Islet of Langerhans (tissue), 1 donor: Measurements from ENCODE around the gene ADNP2.

ENCODE experiments used
- FAIRE-seq: peaks from one replicate; lab custom pipeline; 2011; peaks lifted over from hg19 to GRCh38; lab: Jason Lieb, UNC

Gene ADNP2, protein sequence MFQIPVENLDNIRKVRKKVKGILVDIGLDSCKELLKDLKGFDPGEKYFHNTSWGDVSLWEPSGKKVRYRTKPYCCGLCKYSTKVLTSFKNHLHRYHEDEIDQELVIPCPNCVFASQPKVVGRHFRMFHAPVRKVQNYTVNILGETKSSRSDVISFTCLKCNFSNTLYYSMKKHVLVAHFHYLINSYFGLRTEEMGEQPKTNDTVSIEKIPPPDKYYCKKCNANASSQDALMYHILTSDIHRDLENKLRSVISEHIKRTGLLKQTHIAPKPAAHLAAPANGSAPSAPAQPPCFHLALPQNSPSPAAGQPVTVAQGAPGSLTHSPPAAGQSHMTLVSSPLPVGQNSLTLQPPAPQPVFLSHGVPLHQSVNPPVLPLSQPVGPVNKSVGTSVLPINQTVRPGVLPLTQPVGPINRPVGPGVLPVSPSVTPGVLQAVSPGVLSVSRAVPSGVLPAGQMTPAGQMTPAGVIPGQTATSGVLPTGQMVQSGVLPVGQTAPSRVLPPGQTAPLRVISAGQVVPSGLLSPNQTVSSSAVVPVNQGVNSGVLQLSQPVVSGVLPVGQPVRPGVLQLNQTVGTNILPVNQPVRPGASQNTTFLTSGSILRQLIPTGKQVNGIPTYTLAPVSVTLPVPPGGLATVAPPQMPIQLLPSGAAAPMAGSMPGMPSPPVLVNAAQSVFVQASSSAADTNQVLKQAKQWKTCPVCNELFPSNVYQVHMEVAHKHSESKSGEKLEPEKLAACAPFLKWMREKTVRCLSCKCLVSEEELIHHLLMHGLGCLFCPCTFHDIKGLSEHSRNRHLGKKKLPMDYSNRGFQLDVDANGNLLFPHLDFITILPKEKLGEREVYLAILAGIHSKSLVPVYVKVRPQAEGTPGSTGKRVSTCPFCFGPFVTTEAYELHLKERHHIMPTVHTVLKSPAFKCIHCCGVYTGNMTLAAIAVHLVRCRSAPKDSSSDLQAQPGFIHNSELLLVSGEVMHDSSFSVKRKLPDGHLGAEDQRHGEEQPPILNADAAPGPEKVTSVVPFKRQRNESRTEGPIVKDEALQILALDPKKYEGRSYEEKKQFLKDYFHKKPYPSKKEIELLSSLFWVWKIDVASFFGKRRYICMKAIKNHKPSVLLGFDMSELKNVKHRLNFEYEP

DNA sequence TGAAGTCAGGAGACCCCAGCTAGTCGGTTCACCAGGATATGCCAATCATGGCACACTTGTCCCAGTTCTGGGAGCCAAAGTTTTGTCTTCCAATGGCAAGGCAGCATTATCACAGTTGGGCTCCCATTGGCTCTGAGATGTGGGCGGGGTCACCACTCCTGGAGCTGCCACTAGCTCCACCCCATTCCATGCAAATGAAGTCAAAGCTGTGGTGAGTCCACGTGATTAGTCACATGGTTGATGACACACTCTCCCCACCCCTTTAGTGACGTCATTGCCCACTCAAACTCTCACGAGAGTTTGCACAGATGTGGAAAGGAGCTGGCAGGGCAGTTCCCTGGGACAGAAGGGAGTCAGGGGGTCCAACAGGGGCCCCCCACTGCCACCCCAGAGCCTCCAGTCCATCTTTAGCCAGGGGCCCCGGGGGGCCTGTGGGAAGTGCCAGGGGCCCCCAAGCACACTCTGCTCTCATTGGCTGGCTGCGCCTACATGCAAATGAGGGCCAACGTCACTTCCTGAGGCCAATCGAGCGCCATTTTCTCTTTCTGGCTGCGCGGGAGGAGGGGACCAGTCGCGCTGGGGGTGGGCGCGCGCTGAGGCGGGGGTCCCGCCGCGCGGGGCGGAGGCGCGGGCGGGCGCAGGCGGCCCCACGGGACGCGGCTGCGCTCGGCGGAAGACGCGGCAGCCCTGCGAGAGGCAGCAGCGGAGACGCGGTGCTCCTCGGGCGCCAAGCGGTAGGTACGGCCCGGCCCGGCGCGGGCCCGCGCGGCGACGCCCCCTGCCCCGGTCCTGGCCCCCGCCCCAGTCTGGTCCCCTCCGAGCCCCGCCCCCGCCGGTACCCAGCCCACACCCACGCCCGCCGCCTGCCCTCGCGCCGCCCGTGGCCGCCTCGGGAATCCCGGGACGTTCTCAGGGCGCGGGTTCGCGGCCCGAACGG lies at the start of gene ADNP2:
Gene ADNP2, plus strand, starts transcription at position 524 of the 937 bp plus-strand sequence. CDS start 8,281 bp downstream, outside the sequence.
- peak; percentile 71 for FAIRE-seq

DNA sequence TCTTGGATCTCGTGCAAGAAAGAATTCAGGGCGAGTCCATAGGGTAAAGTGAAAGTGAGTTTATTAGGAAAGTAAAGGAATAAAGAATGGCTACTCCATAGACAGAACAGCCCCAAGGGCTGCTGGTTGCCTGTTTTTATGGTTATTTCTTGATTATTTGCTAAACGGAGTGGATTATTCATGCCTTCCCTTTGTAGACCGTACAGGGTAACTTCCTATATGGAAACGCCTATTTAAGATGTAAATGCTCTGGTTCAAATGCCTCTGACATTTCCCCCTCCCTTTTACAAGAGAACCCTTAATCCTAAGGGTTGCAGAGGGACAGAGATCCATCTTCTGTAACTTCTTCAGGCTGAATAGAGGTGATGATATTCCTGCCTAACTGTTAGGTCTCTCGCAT lies 49.1 kb upstream of the ADNP2 start:
- no peak for FAIRE-seq

DNA sequence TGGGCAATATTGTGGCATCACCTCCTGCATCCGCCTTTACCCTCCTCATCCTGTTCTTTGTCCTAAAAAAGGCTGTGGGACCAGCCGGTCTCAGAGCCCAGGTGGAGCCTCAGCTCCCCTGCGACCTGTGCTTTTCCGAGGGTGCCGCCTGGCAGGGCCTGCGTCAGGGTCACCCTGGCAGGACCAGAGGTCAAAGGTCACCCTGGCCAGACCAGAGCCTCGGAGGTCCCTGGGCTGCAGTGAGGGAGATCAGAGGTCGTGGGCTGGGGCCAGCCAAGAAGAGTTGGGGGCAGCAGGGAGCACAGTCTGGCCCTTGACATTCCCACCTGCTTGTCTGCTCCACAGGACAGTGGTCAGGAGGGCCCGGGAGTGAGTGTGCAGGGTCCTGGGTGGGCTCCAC lies 43.4 kb upstream of the ADNP2 start:
- no peak for FAIRE-seq

DNA sequence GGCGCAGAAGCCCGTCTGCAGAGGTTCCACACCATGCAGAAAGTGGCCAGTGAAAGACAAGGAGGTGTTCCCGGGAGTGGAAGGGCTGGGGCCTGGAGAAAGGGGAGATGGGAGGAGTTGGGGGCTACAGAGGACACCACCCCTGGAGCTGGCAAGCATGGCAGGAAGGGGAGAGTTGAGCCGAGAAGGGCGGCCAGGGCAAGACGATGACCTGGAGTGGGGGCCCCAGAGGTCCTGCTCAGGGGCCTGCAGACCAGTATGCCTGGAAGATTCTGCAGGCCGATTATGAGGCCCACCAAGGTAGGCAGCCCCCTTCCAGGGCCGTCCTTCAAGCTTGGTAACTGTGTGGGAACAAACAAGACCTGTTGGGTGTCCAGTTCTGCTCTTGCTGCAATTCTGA lies 41.7 kb upstream of the ADNP2 start:
- no peak for FAIRE-seq

DNA sequence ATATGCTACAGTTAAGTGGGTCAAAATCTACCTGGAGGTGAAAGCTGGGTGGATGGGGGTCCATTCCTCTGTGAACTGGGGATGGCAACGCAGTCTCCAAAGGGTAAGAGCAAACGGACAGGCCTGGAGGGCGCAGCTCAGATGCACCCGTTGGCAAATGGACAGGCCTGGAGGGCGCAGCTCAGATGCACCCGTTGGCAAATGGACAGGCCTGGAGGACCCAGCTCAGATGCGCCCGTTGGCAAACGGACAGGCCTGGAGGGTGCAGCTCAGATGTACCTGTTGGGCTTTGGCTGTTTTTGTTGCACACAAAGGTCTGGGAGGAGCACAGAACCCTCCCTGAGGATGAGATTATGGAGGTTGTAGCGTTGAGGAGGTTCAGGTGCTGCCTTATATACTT lies 41.2 kb upstream of the ADNP2 start:
- no peak for FAIRE-seq

DNA sequence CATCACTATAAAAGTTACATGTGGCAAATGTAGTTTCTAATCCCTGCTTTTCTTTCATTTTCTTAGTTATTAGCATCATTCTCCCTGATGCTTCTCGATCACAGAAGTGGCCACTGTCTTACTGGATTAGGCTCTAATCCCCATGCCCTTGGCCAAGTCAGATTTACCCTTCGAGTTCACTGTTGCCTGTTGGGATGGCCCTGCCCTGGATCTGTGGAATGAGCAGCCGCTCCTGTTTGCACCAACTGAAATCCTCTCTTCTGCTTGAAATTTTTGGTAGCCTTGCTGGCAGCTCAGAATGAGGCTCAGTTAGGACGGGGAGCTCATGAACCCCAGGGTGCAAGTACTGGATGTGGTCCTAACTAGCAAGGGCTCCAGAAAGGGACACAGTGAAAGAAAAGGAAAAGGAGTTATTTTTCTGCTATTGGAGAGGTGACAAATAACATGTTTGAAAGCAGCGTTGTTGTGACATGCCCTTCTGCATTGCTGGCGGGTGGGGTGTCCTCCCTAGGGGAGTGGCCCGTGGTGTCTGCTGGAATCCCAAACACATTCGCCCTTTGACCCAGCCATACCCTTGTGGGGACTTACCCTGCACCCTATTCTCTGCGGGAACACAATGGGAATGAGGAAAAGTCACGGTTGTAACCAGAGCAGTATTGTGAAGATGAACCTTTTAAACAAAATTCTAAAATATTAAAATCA lies 40.3 kb upstream of the ADNP2 start:
- FAIRE-seq = no peak

DNA sequence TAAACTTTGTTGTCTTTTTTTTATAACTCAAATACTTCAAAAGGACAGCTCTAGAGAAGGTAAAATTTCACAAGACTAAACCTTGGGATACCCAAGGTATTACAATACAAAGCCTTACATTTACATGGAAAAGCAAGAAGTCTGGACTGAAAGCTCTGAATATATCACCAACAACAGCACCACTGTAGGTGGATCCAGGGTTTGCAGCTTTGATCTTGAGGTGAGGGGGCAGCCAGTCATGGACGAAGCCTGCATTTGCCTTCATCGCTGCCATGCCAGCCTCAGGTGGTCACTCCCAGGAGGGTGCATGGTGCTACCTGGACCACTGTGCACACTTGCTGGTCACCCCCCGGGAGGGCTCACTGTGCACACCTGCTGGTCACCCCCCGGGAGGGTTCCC lies 38.2 kb upstream of the ADNP2 start:
- no peak for FAIRE-seq

DNA sequence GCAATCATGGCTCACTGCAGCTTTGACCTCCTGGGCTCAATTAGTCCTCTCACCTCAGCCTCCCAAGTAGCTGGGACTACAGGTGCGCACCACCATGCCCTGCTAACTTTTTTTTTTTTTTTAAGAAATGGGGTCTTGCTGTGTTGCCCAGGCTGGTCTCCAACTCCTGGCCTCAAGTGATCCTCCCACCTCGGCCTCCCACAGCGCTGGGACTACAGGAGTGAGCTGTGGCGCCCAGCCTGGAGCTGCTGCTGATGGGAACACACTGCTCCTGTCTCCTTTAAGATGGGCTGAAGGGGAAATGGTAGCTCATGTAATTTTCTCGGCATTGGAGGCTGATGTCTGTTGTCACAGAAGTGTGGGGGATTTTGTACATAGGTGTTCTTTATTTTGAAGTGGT lies 34.9 kb upstream of the ADNP2 start:
- no peak for FAIRE-seq

DNA sequence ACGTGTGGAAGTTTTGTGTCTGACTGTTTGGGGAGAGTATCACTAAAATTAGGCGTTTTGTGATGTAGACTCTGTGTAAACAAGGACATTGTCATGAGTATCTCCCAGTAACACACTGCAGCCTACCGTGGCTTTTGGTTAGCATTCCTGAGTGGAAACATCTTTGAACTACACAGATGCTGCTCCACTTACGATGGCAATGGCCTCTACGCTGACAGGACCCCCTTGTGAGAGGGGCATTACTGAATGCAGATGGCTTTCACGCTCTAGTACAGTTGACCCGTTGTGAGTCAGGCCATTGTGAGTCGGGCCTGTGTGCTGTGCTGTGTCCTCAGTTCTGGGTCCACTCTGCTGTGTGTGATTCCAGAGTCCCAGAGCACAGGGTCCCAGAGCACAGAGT lies 34.4 kb upstream of the ADNP2 start:
- no peak for FAIRE-seq

DNA sequence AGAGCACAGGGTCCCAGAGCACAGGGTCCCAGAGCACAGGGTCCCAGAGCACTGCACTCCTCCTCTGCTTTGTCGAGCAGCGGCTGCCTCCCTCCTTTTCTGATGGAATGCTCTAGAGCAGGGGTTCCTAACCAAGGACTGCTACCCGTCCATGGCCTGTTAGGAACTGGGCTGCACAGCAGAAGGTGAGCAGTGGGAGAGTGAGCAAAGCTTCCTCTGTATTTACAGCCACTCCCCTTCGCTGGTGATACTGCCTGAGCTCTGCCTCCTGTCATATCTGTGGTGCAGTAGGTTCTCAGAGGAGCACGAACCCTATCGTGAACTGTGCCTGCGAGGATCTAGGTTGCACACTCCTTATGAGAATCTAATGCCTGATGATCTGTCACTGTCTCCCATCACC lies 33.1 kb upstream of the ADNP2 start:
- FAIRE-seq = no peak

DNA sequence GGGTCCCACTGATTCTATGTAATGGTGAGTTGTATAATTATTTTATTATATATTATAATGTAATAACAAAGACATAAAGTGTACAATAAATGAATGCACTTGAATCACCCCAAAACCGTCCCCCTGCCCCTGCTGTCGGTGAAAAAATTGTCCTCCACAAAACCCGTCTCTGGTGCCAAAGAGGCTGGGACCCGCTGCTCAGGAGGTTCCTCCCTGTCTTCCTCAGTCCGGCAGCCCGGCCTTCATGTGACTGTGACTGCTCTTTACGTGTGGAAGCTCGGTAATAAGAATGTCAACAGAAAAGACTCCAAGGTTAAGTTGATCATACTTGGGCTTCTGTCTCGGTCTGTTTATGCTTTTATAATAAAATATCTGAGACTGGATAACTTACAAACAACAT lies 32.7 kb upstream of the ADNP2 start:
- no peak for FAIRE-seq

DNA sequence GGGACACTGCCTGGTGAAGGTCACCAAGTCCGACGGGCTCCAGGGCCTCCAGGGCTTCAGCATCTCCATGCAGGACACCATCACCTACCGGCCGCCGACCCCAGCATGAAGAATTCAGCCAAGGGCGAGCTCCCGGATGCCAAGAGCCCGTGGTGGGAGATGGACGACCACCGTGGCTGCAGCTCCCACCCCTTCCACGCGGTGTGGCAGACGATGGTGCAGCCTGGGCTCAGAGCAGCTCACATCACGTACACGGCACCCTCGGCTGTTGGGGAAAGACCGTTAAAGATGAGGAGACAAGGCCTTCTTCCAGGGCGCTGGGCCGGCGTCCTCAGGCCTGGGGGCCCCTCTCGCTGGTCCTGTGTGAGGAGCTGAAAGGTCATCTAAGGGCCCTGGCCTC lies 31.2 kb upstream of the ADNP2 start:
- no peak for FAIRE-seq

DNA sequence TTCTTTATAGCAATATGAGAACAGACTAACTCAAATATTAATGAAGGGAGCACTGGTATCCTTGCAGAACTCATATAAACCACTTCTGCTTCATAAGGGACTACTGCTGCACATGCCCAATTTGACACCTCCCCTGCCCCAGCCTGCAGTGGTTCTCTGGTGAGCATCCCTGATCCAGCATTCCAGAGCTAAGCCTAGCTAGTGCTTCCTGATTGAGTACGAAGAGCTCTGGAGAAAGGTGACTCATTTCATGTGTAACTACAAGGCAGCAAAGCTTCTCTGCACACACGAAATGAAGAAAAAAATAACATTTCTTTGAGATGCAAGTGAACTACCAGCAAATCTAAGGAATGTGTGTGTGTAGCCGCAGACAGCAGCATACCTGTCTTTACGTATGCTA lies 22.8 kb upstream of the ADNP2 start:
- no peak for FAIRE-seq

DNA sequence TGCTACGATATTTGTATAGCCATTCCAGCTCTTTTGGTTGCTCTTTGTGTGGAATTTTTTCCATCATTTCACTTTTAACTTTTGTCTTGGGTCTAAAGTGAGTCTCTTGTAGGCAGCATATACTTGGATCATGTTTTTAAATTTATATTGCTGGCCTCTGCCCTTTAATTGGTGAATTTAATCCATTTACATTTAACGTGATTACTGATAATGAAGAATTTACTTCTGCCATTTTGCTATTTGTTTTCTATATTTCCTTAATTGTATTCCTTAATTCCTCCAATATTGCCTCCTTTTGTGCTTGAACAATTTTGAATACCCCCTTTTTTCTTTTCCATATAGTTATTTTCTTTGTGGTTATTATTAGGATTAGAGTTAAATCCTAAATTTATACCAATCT lies 21.0 kb upstream of the ADNP2 start:
- no peak for FAIRE-seq

DNA sequence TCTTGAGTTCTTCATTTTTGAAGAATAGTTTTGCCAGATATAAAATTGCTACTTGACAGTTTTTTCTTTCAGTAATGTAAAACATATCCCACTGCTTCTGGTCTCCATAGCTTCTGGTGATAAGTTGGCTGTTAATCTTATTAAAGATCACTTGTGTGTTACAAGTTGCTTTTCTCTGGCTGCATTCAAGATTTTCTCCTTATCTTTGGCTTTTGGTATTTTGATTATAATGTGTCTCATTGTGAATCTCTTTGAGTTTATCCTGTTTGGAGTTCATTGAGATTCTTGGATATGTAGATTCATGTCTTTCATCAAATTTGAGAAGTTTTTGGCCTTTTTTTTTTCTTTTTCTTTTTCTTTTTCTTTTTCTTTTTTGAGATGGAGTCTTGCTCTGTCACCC lies 20.2 kb upstream of the ADNP2 start:
- FAIRE-seq = no peak

DNA sequence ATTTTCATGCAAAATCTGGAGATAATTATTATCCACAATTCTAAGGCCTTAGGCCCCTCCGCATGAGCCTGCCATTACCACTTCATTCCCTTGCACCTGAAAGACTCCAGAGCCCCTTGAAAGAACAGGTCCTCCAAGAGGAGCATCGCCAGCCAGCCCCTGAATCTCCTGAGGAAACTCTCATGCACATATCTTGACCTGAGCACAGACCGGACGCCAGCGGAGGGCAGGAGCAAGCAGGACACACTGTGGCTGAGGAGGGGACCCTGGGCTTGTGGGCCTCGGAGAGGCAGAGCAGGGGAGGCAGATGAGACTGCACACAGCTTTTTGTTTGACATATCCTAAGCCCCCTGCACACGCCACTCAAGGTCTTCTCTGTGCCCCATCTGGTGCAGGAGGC lies 13.6 kb upstream of the ADNP2 start:
- no peak for FAIRE-seq

DNA sequence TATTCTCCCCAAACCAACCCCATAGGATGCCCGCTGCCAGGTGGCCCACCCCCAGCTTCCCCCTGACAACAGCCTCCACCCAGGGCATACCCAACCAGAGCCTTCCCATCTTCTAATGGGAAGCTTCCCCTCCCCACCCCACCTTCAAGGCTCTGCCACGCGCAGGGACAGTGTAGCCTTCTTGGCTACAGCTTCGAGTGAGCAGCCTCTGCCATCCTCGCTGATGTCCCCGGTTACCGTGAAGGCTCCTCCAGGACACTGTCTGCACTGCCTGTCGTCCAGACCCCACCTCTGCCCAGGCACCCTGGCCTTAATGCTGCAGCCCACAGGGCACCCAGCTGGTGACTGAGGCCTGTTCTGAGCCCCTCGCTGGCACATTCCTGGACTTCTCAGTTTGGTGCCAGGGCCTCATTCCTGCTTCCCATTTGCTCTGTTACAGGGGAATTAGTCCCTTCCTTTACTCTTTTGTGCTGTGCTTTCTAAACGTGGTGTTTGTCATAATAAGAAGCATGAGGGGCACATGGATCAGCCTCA lies 13.0 kb upstream of the ADNP2 start:
- FAIRE-seq = no peak

DNA sequence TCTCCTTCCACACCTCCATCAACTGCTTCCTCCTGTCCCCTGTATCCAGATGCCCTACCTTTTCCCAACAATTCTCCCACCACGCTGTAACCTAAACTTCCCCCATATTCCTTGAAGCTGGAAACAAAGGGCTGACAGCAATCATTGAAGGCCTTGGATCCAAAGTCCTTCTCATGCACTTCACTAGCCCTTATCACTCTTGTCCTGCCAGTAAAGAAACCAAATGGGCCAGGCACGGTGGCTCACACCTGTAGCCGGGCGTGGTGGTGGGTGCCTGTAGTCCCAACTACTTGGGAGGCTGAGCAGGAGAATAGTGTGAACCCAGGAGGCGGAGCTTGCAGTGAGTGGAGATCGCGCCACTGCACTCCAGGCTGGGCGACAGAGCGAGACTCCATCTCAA lies 11.9 kb upstream of the ADNP2 start:
- FAIRE-seq = no peak

DNA sequence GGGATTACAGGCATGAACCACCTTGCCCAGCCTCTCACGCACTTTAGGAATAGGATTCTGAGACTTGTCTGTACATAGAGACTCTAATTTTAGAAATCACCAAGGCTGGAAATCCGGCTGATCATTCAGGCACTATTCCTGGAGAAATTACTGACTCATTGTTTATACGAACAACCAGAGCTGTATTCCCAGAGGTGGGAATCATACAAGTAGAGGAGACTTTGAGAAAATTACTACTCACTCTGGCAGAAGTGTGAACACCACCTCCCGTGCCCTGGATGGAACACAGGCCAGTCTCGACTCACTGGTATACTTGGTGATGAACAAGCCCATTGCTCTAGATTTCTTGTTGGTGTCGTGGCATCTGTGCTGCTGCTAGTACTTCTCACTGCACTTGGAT lies 5.8 kb upstream of the ADNP2 start:
- FAIRE-seq = no peak

DNA sequence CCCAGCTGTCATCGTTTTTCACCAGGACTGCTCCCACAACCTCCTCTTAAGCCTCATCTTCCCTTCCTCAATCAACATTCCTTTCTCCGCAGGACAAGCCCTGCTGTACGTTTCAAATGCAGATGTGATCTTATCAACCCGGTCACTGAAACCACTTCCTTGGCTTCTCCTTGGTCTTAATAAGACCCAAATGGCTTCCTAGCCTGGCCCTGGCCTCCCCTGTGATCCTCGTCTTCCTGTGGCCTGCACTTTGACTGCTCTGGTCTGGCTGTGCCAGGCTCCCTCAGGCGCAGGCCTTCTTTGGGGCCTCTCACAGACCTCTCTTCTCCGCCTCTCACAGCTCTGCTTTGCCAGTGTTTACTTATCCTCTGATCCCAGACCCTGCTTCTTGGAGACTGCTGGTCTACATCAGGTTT lies 4.7 kb upstream of the ADNP2 start:
- no peak for FAIRE-seq
